OCI-M1 (cell line): Measurements from ENCODE around the gene GALT.

Experiments used
- DNase-seq: peaks from one replicate; lab custom pipeline; 2025; lab: John Stamatoyannopoulos, UW

Gene GALT

DNA sequence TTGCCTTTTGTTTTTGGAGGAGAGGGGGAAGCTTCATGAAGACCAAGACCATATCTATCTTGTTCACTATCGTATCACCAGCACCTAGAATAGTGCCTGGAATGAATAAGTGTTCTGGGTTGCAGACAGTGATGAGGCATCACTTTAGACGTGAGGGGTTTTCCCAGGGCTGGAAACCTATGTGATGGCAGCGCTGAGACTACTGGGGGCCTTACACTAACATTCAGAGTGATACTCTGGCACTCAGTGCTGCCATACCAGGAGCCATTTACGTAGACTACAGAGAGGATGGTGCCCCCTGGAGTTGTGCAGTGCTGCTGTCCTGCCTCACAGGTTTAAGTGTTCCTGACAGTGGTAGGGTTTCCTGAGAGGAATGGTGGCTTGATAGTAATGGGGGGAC lies 37.7 kb downstream of the GALT start:
- no peak for DNase-seq

DNA sequence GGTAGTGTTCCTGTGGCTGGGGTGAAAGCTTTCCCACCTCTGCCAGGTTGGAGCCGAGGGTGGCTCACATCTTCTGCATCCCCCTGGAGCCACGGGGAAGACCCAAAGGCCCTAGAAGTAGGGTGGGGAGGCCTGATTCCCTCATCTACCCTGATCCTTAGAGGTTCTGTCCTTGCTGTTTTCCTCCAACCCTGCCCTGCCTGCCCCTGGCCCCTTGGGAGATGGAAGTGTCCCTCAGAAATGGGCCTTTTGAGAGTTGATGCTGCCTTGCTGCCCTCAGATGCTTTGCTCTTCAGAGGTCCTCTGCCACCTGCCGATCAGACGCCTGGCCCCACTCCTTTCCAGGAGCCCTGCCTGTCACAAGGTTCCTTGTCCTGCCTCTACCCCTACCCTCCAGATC lies 38.3 kb downstream of the GALT start:
- no peak for DNase-seq

DNA sequence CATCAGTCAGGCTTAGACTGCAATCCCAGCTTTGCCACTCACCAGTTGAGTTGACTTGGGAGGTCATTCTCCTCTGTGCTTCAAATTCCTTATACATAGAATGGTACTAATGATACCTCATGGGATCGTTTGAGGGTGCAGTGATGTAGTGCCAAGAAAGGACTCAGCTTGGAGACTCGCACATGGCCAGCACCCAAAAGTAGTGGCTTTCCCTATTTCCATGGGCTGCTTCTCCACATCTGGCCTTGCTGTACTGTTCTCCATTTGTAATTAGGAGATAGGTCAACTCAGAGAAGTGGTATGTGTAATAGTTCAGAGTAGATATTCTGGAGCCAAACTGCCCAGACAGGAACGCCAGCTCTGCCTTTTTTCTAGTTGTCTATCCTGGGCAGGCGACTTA lies 39.1 kb downstream of the GALT start:
- no peak for DNase-seq

GRCh38 chr9:34686231-34686630 lies 39.8 kb downstream of the GALT start:
- no peak for DNase-seq

GRCh38 chr9:34686732-34687131 lies 40.3 kb downstream of the GALT start:
- no peak for DNase-seq

DNA sequence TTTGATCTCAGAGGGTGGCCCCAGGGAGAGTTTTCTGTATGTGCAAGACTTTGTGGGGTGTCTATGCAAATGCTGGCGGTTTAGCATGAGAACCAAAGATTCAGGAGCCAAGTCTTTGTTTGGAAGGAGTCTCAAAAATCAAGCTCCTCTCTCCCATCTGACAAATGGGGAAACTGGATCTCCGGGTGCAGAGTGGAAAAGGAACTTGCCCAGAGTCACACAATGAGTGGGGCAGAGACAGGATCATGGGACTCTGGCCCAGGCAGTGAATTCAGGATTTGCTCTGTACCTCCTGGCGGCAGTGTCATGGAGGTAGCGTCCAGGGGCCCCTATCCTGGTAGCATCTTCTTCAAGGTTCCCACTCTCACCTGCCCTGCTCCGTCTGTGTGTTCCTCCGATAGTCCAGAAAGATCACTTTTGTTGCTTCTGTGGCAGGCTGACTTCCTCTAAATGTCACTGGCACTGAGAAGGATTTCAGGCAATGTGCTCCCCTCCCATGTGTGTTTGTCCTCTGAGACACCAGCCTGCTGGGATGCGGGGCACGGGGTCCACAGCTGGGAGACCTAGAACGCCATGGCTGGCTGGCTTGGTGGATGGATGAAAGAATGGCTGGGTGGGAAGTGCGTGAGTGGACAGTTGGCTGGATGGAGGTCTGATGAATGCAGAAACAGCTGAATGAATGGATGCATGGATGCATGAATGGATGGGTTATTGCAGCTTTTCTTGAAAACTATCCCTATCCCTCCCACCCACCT lies 41.0 kb downstream of the GALT start:
- DNase-seq, result no peak

GRCh38 chr9:34688329-34689115 lies 42.0 kb downstream of the GALT start:
- DNase-seq, result no peak

GRCh38 chr9:34689116-34689470 lies 42.6 kb downstream of the GALT start:
- no peak for DNase-seq

DNA sequence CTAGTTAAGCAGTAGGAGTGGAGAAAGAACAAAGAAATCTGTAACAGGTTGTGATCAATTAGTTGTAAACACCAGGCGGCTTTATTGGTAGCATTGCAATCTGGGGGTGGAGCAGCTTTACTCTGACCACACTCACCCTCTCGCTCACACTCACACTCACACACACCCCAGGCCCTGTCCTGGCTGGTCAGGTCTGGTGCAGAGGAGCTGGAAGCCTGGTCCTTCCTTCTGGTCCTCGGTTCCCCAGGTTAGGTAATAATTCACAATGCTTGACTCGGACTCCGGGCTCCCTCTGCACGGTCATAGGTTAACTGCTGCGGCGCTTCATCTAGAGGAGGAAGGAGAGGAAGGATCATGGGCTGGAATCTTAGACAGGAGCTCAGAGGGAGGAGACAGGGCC lies 43.0 kb downstream of the GALT start:
- no peak for DNase-seq

DNA sequence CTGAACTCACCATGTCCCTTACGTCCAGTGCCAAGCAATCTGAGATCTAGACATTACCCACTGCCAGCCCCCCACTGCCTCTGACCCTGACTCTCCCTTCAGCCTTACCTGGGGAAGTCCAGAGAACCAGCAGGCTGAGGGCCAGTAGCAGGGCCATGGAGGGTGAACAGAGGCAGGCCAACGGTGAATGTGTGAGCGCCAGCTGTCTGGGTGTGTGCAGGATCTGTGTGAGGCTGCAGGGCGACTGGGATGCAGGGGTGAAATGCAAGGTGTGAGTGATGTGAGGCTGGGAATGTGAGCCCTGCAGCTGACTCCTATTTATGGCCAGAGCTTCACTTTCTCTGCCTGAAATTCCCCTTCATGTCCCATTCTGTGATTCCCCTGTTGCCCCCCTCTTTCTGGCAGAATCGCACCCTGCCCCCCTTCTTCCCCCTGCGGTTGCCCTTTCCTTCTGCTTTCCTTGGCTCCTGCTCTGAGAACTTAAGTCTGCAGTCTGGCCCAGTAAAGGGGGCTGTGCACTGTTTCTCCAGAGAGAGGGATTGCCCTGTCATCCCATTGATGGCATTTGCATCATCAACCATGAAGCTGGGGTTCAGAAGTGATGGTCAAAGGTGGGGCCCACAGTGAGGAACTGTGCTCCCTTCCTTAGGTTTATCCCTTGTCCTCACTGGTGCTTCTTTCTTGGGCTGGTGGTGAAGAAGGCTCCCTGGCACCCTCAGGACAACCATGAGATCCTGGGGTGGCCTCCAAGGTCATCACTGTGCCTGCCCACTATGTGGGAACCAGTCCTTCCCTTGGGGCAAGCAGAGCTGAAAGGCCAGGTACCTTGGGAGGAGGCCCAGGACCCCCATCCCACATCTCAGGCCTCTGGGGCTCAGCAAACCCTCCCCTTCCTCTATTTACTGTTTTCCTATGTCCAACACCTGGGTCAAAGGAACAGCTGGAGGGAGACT lies 44.8 kb downstream of the GALT start, which contains the start of gene CCL19:
CCL19 (minus strand) TSS at position 294 of the 953 bp plus-strand sequence; CDS start at position 157, 137 bp downstream.
- no peak for DNase-seq

GRCh38 chr9:34691936-34692315 lies 45.5 kb downstream of the GALT start:
- DNase-seq, result peak; percentile 41

GRCh38 chr9:34693560-34693959 lies 47.1 kb downstream of the GALT start:
- no peak for DNase-seq

DNA sequence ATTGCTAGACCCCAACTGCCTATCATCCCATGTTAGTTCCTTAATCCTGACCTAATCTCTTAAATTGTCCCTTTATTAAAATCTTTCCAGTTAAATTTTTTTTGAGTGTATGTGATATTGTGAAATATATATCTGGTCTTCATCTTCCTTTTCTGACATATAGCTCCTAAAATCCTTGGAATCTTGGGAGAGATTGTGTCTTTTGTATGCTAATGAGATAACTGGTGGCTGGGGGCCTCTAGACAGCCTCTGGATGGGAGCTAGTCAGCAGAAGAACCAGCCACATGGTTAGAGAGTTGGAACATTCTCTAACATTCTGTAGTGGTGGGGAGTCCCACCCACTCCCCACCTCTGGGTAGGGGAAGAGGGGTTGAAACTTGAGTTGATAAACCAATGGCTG lies 48.3 kb downstream of the GALT start:
- DNase-seq, result no peak
